Hematopoietic multipotent progenitor cell (in vitro differentiated cells): ENCODE results near the gene LETM1. TPM values are rescaled to one million over a fixed set of nuclear protein-coding genes. Genes with fewer than 3 reads are reported as not detected.

Experiments
- DNase-seq, 3 donors: peaks; one replicate each; pipeline ENCODE4 v3.0.0-alpha.2; 2011 to 2015; ENCODE audit warnings: low read depth in 2 of 3, low spot score in 2 of 3
- total RNA-seq: library from RNA; depleted of rRNA; stranded (reverse); fragments of >200 nt; gene quantifications from one replicate; pipeline ENCODE4 v1.2.3, GENCODE V29; 2012

Gene LETM1
- total RNA-seq, result 75.9 TPM

- DNase-seq, result peak; percentile 81 to 94 (median 91)
Observed at GRCh38 chr4:1856071-1856942, at the start of gene LETM1. Gene LETM1 (minus strand): TSS chr4:1856156. CDS start chr4:1855950, 206 bp downstream.

- DNase-seq, result no peak
Observed at GRCh38 chr4:1904042-1904441, 48.1 kb upstream of the LETM1 start.

DNA sequence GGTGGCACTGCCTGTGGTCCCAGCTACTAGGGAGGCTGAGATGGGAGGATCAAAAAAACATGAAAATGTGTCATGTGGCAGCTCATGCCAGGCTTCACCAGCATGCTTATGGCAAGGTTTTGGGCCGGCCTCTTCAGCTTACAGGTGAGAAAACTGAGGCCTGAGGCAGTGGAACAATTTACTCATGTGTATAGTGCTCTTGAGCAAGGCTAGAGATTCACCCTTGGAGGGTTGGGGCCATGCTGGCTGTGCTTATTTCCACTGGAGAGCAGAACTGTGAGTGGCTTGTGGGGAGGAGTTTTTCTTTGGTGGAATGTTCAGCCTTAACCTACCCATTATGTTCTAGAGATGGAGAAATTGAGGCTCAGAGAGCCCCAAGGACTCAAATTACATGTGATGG is 47.1 kb upstream of the LETM1 start:
- no peak for DNase-seq

- no peak for DNase-seq
Observed at GRCh38 chr4:1902243-1902642, 46.3 kb upstream of the LETM1 start.

DNA sequence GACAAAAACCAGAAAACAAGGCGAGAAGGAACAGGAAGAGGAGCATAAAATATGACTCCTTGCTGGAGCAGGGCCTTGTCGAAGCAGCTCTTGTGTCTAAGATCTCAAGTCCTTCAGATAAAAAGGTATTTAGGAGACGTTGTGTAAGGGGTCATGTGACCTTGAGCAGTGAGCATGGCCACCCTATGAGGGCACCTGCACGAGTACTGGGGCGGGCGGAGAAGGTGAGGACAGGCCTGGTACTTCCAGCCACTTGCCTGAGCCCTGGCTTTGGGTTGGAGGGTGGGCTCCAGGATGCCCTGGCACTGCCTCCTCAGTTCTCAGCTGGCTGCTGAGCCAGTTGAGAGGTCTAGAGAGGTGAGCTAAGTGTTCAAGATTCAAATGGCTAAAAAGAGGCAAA is 45.2 kb upstream of the LETM1 start:
- no peak for DNase-seq

GRCh38 chr4:1900624-1901023 is 44.7 kb upstream of the LETM1 start:
- no peak for DNase-seq

- no peak for DNase-seq
Observed at GRCh38 chr4:1900087-1900433, 44.1 kb upstream of the LETM1 start.

GRCh38 chr4:1899149-1900086 is 43.5 kb upstream of the LETM1 start:
- peak; percentile 67 to 85 (median 77) for DNase-seq

GRCh38 chr4:1898681-1899080 is 42.7 kb upstream of the LETM1 start:
- DNase-seq, result peak in 1 of 3 donors; percentile 19

DNA sequence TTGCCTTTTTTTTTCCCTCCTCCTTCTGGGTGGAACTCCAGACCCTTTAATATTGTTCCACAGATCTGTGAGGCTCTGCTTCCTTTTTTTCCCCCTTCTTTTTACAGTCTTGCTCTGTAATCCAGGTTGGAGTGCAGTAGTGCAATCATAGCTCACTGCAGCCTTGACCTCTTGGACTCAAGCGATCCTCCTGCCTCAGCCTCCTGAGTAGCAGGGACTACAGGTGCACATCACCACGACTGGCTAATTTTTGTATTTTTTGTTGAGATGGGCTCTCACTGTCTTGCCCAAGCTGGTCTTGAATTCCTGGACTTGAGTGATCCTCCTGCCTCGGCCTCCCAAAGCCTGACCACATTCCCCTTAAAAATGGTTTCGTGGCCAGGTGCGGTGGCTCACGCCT is 42.1 kb upstream of the LETM1 start:
- DNase-seq, result no peak

GRCh38 chr4:1896658-1896991 is 40.7 kb upstream of the LETM1 start:
- DNase-seq, result no peak

GRCh38 chr4:1895971-1896657 is 40.2 kb upstream of the LETM1 start:
- DNase-seq, result no peak

- DNase-seq, result no peak
Observed at GRCh38 chr4:1890979-1891570, 35.1 kb upstream of the LETM1 start.

DNA sequence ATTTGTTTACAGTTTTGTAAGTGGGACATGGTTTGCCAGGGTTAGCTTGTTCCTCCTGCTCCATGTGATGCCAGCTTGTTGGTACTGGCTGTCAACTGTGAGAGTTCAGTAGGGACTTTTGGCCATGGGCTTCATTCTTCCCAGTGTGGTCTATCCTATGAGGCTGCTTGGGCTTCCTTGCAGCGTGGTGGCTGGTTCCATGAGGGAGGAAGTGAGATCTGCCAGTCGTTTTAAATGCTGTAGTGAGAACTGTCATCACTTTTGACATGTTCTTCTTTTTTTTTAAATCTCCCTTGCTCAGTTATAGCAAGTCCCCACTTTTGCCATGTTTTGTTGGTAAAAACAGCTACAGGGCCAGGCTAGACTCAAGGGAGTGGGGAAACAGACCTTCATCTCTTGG is 31.1 kb upstream of the LETM1 start:
- no peak for DNase-seq

DNA sequence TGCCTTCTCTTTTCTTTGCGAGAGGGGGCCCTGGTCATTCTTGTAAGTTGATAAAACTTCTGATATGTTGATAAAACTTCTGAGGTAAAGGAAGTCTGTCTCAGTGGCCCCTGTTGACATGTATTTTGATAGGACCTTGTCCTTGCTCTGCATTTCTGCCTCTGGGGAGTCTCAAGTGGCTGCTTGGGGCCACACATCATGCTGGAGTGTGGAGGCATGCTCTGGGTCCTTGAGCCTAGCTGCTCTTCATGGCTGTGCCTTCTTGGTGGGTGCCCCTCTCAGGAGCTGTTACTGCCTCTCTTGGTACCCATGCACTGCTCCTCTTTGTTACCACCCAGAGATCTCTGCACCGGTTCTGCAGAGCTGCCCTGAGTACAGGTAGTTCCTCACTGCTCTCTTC is 29.5 kb upstream of the LETM1 start:
- DNase-seq, result no peak

DNA sequence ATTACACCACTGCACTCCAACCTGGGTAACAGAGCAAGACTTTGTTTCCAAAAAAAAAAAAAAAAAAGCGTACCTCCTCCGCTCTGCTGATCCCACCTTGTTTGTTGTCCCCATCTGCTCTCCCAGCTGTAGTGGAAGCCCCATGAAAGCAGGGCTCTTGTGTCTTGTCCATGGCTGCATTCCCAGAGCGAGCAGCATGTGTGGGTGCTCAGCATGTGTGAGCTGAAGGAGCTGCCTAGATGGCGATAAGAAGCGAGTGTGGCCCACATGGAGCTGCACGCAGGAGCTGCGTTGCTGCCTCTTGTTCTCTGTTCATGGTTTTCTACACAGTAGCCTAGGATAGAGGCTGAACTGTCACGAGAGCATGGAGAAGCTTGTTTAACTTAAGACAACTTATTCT is 27.6 kb upstream of the LETM1 start:
- DNase-seq, result no peak

- peak in 2 of 3 donors; percentile 34 to 42 for DNase-seq
Observed at GRCh38 chr4:1882850-1883271, 26.9 kb upstream of the LETM1 start.

- no peak for DNase-seq
Observed at GRCh38 chr4:1880332-1880731, 24.4 kb upstream of the LETM1 start.

GRCh38 chr4:1879485-1879884 is 23.5 kb upstream of the LETM1 start:
- no peak for DNase-seq

- DNase-seq, result no peak
Observed at GRCh38 chr4:1874201-1874600, 18.2 kb upstream of the LETM1 start.

DNA sequence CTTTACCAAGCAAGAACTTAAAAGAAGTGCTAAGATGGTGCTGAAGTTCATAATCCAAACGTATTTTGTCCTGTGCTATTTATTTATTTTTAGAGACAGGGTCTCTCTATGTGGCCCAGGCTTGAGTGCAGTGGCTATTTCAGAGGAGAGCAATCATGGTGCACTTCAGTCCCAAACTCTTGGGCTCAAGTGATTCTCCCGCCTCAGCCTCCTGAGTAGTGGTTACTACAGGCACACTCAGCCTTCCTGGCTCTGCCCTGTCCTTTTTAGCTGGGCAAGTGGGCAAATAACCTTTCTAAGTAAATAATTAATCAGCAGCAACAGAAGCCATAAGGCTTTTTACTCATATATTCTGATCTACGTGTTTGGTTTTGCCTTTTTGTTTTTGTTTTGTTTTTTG is 17.8 kb upstream of the LETM1 start:
- no peak for DNase-seq
